Cortex of kidney (tissue), 1 donor: ENCODE measurements around the gene EEFSEC.

ENCODE experiments used
- DNase-seq: peaks from one replicate; lab custom pipeline; 2025; lab: John Stamatoyannopoulos, UW

Gene EEFSEC

GRCh38 chr3:128242818-128243601 is 89.7 kb downstream of the EEFSEC start:
- no peak for DNase-seq

DNA sequence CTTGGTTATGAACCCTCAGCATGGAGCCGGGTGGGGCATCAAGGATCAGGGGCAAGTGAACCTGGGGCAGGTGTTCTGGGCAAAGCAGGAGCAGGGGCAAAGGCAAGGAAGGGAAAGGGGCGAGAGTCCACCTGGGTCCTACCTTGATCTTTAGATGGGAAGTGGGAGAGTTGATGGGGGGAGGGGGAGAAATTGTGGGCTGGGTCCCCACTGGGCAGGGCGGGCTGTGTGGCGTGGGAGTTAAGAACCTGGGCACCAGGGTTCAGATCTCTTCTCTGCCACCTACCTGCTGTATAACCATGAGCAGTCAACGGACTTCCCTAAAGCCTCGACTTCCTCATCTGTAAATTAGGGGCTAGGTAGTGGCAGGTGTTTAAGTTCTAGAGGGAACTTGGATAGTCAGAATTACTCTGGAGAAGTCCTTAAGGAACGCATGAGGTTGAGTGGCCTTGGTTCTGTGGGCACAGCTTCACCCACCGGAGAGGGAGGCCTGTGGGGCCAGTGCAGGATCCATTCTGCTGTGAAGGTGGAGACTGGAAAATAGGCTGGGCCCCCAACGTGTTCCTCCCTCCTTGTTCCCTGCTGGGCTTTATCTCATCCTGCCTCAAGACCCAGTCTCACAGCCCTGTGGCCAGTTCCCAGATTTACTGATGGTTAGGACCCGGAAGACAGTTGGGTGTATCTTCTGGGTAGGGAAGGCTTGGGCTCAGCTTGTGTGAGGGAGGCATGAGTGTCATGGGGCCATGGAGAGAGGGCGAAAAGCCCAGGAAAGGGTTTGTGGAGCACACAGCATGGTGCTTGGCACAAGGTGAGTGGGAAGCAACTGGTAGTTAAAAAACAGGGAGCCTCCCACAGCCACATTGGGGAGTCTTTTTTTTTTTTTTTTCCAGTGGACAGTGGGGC is 90.6 kb downstream of the EEFSEC start:
- DNase-seq = no peak

GRCh38 chr3:128245460-128245859 is 92.2 kb downstream of the EEFSEC start:
- DNase-seq = no peak

- no peak for DNase-seq
These were observed 94.6 kb downstream of the EEFSEC start for GRCh38 chr3:128247666-128248409.

- DNase-seq = no peak
These were observed 98.8 kb downstream of the EEFSEC start for GRCh38 chr3:128252083-128252482.

- DNase-seq = no peak
These were observed 99.9 kb downstream of the EEFSEC start for GRCh38 chr3:128253150-128253549.

DNA sequence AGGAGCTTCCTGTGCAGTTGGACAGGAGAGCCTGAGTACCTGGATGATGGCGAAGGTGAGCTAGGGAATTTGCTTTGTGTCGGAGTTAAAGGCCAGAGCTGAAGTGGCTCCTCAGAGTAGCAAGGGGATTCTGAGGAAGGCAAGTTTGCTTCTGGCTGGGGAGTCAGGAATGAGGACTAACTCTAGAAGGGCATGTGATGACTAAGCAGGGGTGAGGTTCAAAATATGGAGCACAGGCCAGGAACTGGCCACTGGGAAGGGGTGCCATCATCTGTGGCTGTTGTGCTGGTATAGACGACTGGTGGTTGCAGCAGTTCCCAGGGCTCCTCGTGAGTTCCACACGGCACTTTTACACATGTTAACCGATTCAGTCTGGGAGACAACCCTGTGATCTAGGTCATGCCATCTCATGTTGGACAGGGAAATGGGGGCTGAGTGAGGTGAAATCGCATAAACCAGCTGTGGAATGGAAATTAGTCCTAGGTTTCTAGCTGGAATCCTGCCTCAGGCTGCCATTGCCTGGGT is 100.8 kb downstream of the EEFSEC start:
- no peak for DNase-seq

- no peak for DNase-seq
These were observed 101.7 kb downstream of the EEFSEC start for GRCh38 chr3:128254967-128255366.

DNA sequence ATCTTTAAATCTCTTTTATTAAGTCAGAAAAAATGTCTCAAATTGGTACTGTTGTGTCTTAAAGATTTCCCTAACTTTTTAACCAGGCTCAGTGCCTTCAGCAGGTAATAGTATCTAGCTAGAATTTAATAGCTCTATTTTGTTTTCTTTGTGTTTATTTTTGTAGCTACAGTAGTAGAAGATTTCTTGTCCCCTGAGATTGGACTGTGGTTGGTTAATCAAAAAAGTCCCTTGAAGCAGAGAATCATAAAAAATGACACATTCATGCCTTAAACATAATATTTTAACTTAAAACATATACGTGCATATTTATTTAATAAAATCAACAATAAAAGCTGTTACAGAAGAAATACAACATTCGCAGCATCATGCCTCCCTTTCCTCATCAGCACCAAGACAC is 102.8 kb downstream of the EEFSEC start:
- no peak for DNase-seq

DNA sequence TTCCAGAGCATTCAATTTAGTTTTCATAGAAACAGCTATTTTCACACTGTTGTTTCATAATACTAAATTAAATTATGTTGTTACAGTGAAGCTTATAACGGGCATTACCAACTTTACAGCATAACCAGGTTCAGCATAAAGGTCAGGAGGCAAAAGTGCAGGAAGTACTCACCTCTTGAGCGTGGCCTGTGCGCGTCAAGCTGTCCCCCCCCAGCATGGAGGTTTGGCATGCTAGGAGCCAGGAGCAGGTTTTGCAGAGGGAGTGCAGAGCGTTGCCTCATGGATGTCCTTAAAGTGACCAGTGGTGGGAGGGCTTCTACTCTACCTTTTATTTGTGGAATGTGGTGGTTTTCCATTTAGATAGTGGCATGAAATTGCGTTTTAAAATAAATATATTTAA is 104.4 kb downstream of the EEFSEC start:
- DNase-seq = no peak

DNA sequence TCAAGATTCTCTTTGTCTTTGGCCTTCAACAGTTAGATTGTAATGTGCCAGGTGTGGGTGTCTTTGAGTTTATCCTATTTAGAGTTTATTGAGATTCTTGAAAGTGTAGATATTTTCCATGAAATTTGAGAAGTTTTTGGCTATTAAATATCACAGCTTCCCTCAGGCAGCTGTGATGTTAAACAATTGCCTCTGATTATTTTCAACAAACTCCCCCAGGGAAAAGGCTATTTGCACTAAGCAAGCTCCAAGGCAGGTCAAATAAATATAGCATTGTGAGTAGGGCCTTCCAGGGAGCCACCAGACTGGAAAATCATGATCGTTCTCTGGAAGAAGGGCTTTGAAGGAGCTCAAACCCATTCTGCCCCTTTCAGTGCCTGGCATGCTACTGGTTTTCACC is 107.0 kb downstream of the EEFSEC start:
- no peak for DNase-seq

DNA sequence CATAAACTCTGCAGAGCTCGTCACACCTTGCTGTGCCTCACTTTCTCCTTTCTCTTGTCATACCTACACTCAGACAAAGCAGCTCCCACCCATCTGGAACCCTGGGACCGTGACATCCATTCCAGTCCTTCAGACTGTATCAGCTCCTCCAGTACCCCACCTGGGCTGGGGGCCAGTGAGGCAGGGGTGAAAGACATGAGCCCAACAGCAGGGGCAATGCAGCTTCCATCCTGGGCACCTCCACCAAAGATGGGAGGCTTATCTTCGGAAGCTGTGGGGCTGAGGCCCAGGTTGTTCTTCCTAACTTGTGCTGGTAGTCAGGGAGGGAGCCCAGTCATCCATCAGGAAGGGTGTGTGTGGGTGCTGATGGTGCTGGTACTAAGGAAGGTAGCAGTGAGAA is 109.2 kb downstream of the EEFSEC start:
- no peak for DNase-seq

GRCh38 chr3:128263118-128263517 is 109.8 kb downstream of the EEFSEC start:
- DNase-seq = no peak

- no peak for DNase-seq
These were observed 110.7 kb downstream of the EEFSEC start for GRCh38 chr3:128263946-128264345.

DNA sequence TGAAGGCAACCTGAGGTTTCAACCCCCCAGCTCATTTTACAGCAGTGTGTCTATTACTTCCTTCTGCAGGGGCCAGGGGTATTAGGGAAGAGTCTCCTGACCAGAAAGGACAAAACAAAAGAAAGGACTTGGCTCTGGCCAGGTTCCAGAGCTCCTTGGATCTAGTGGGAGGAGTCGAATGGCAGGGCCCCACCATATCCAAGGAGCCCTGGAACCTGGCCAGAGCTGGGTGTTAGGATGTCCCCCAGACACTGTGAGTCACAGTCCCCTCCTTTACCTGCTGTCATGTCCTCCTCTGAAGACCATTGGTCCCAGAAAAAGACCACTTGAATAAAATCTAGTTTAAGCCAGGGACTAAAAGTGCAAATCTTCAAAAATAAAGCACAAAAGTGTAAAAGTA is 113.2 kb downstream of the EEFSEC start:
- no peak for DNase-seq

DNA sequence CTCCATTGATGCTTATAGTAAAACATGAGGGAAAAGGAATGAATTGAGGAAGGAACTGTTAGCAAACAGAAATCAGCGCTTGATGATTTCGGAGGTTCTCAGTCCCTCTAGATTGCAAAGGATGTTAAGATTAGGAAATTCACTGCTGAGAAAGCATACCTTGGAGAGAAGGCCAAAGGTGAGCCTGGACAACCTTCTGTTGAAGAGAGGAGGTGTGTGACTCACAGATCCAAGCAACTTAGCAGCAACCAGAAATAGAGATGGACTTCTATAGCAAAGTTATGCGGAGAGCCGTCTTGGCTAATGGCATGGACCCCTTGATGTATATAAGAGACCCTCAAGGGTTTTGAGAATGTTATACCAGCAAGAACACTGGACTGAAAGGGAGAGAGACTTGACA is 114.3 kb downstream of the EEFSEC start:
- DNase-seq = no peak

DNA sequence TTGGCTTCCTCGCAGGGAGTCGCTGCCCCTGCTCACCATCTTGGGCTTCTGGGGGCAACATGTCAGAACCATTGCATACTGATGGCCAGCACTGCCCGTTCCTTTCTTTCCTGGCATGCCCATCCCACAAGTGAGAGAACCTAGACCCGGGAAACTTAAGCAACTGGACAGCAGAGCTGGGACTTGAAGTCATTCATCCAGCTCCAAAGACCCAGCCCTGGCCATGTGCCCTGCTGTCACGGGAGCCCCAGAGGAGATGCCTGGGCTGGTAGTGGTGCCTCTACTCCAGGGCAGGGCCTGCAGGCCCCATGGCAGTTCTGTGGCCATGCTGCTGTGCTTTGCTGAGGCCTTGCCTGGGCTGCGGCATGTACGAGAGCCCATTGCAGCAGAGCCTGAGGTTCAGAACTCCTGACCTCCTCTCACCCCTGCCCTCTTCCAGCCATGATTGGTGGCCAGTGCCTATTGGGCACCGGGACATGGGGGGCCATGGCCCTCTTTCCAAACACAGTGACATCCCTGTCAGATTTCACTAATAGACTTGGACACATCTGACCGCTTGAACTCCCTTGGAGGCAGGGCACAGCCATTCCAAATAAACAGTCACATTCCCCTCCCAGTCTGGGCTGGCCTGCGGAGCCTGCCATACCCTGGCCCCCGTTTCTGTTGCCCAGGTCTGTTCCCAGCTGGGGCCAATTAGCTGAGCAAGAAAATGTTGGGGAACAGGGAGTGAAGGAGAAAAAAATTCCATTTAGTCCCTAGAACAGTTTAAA is 115.9 kb downstream of the EEFSEC start:
- no peak for DNase-seq

DNA sequence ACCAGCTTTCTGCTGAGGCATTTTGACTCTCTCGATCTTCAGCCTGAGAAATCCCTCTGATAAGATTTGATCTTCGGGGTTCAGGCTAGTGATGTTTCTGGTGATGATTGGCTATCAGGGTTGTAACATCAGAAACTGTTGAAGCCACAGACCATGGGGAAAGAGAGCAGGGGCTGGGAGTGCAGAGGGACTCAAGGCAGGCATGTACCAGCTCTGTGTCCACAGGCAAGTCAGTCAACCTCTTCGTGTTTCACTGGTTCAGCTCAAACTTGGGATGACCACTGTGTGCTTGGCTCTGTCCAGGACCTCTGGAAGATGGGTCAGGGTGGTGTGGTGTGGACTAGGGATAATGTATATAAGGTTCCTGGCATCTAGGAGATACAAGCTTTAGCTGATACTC is 116.5 kb downstream of the EEFSEC start:
- DNase-seq = no peak

GRCh38 chr3:128270559-128271492 is 117.5 kb downstream of the EEFSEC start:
- DNase-seq = no peak
